ENCODE data around the gene HMG20B.
"Not testable (repeated sequence)": the region's sequence is repeated elsewhere in the genome, so short reads cannot be mapped to it uniquely, and the experiment has no call there.

The HMG20B gene

GRCh38 chr19:3572855-3573161, at the start of gene HMG20B:
TSS of gene HMG20B (plus strand) at chr19:3572944. CDS start at chr19:3573310, 366 bp downstream.
- H3K4me1 Mint-ChIP-seq = peaks cover 37% of the 10 kb centered on the region
- peak; percentile 7 for ATAC-seq

GRCh38 chr19:3523361-3524077, 49.2 kb upstream of the HMG20B start:
- Mint-ChIP-seq H3K27ac (no peak overlapping the region), H3K9me3 (no peaks in the 10 kb centered on the region), H3K4me1 (peaks cover 25% of the 10 kb centered on the region), H3K27me3 (no peaks in the 10 kb centered on the region), H3K4me3 (no peak overlapping the region)
- ATAC-seq (no peak), DNase-seq (no peak)

More at GRCh38 chr19:3572855-3573161, at the start of gene HMG20B:
- no peak for DNase-seq
- Mint-ChIP-seq H3K9me3 (no peaks in the 10 kb centered on the region), H3K27ac (peak within 1 kb of the TSS; percentile 86), H3K4me3 (peak within 1 kb of the TSS; percentile 81 to 89), H3K27me3 (no peaks in the 10 kb centered on the region)

GRCh38 chr19:3524078-3524842, 48.5 kb upstream of the HMG20B start:
- Mint-ChIP-seq H3K27ac (peak overlapping the region in 1 of 2 donors; percentile 81), H3K4me1 (peaks cover 19% of the 10 kb centered on the region), H3K27me3 (no peaks in the 10 kb centered on the region), H3K9me3 (no peaks in the 10 kb centered on the region), H3K4me3 (no peak overlapping the region)
- ATAC-seq (no peak), DNase-seq (no peak)

GRCh38 chr19:3524904-3525451, 47.8 kb upstream of the HMG20B start:
- ATAC-seq (no peak), DNase-seq (no peak)
- Mint-ChIP-seq H3K4me1 (peaks cover 14% of the 10 kb centered on the region), H3K9me3 (no peaks in the 10 kb centered on the region), H3K27me3 (no peaks in the 10 kb centered on the region), H3K27ac (peak overlapping the region in 1 of 2 donors; percentile 81), H3K4me3 (no peak overlapping the region)

GRCh38 chr19:3526507-3527237, 46.1 kb upstream of the HMG20B start:
- no peaks in the 10 kb centered on the region for H3K9me3 Mint-ChIP-seq
- H3K4me1 Mint-ChIP-seq = peaks cover 5% of the 10 kb centered on the region
- no peak overlapping the region for H3K27ac Mint-ChIP-seq
- H3K27me3 Mint-ChIP-seq = no peaks in the 10 kb centered on the region
- no peak overlapping the region for H3K4me3 Mint-ChIP-seq
- DNase-seq (no peak), ATAC-seq (no peak)

GRCh38 chr19:3527238-3527910, 45.4 kb upstream of the HMG20B start:
- ATAC-seq (no peak), DNase-seq (no peak)
- Mint-ChIP-seq H3K27me3 (no peaks in the 10 kb centered on the region), H3K9me3 (no peaks in the 10 kb centered on the region), H3K4me1 (peaks cover under 1% of the 10 kb centered on the region), H3K27ac (peak overlapping the region in 1 of 2 donors; percentile 79), H3K4me3 (no peak overlapping the region)

- Mint-ChIP-seq H3K27me3 (no peaks in the 10 kb centered on the region), H3K4me1 (no peaks in the 10 kb centered on the region), H3K4me3 (no peak overlapping the region), H3K27ac (no peak overlapping the region), H3K9me3 (no peaks in the 10 kb centered on the region)
- no peak for ATAC-seq
- DNase-seq = no peak
These were observed 44.7 kb upstream of the HMG20B start for GRCh38 chr19:3528080-3528479.

- H3K9me3 Mint-ChIP-seq = no peaks in the 10 kb centered on the region
- no peak overlapping the region for H3K4me3 Mint-ChIP-seq
- H3K27me3 Mint-ChIP-seq = no peaks in the 10 kb centered on the region
- DNase-seq = no peak
- H3K27ac Mint-ChIP-seq = no peak overlapping the region
- ATAC-seq = no peak
- no peaks in the 10 kb centered on the region for H3K4me1 Mint-ChIP-seq
These were observed 44.1 kb upstream of the HMG20B start for GRCh38 chr19:3528539-3529211.

GRCh38 chr19:3529299-3529698, 43.4 kb upstream of the HMG20B start:
- H3K4me3 Mint-ChIP-seq, H3K4me1 Mint-ChIP-seq, ATAC-seq, H3K27me3 Mint-ChIP-seq, H3K27ac Mint-ChIP-seq, H3K9me3 Mint-ChIP-seq, DNase-seq: not testable (repeated sequence)

- Mint-ChIP-seq H3K27me3 (no peaks in the 10 kb centered on the region), H3K27ac (no peak overlapping the region), H3K9me3 (no peaks in the 10 kb centered on the region), H3K4me1 (no peaks in the 10 kb centered on the region), H3K4me3 (no peak overlapping the region)
- ATAC-seq = no peak
- DNase-seq = no peak
These were observed 42.4 kb upstream of the HMG20B start for GRCh38 chr19:3530389-3530788.

- H3K27ac Mint-ChIP-seq = no peak overlapping the region
- ATAC-seq (no peak), DNase-seq (no peak)
- H3K9me3 Mint-ChIP-seq = no peaks in the 10 kb centered on the region
- H3K27me3 Mint-ChIP-seq = no peaks in the 10 kb centered on the region
- H3K4me1 Mint-ChIP-seq = no peaks in the 10 kb centered on the region
- H3K4me3 Mint-ChIP-seq = no peak overlapping the region
These were observed 41.0 kb upstream of the HMG20B start for GRCh38 chr19:3531716-3532115.

GRCh38 chr19:3532154-3532786, 40.5 kb upstream of the HMG20B start:
- ATAC-seq (no peak), DNase-seq (no peak)
- Mint-ChIP-seq H3K27me3 (no peaks in the 10 kb centered on the region), H3K27ac (no peak overlapping the region), H3K4me1 (peaks cover 2% of the 10 kb centered on the region), H3K9me3 (no peaks in the 10 kb centered on the region), H3K4me3 (no peak overlapping the region)

- Mint-ChIP-seq H3K27me3 (no peaks in the 10 kb centered on the region), H3K9me3 (no peaks in the 10 kb centered on the region), H3K4me1 (peaks cover 7% of the 10 kb centered on the region), H3K27ac (no peak overlapping the region), H3K4me3 (no peak overlapping the region)
- no peak for DNase-seq
- ATAC-seq = no peak
These were observed 39.7 kb upstream of the HMG20B start for GRCh38 chr19:3533033-3533432.

GRCh38 chr19:3533563-3534216, 39.1 kb upstream of the HMG20B start:
- DNase-seq (no peak), ATAC-seq (no peak)
- no peak overlapping the region for H3K4me3 Mint-ChIP-seq
- no peaks in the 10 kb centered on the region for H3K9me3 Mint-ChIP-seq
- H3K4me1 Mint-ChIP-seq = peaks cover 7% of the 10 kb centered on the region
- H3K27ac Mint-ChIP-seq = no peak overlapping the region
- no peaks in the 10 kb centered on the region for H3K27me3 Mint-ChIP-seq
